ENCODE results near the gene MNX1. TPM values are rescaled to one million over a fixed set of nuclear protein-coding genes. Genes with fewer than 3 reads are reported as not detected.

The MNX1 gene
- total RNA-seq, 1 donor from 2014 or later = not detected

- H3K4me3 ChIP-seq (ENCODE audit: low read depth, low read length) = no peak overlapping the region
- H3K27me3 ChIP-seq (ENCODE audit: control insufficient read depth, insufficient read depth, low read length) = peaks cover 2% of the 10 kb centered on the region
- H3K36me3 ChIP-seq (ENCODE audit: control insufficient read depth, insufficient read depth, low read length) = no peaks in the 10 kb centered on the region
- DNase-seq (ENCODE audit: low read depth) = no peak
- no peak for FAIRE-seq
- TF ChIP-seq CTCF (IDR thresholded peaks at IDR 0.05; ENCODE audit: insufficient read depth, low read length, severe bottlenecking) = no peak
Observed at GRCh38 chr7:157056246-157056645, 45.8 kb upstream of the MNX1 start.

- H3K4me3 ChIP-seq (ENCODE audit: low read depth, low read length) = no peak overlapping the region
- H3K36me3 ChIP-seq (ENCODE audit: control insufficient read depth, insufficient read depth, low read length) = no peaks in the 10 kb centered on the region
- peaks cover 2% of the 10 kb centered on the region for H3K27me3 ChIP-seq (ENCODE audit: control insufficient read depth, insufficient read depth, low read length)
- DNase-seq (ENCODE audit: low read depth) = no peak
- FAIRE-seq = no peak
- no peak for TF ChIP-seq CTCF (IDR thresholded peaks at IDR 0.05; ENCODE audit: insufficient read depth, low read length, severe bottlenecking)
Observed at GRCh38 chr7:157054927-157055326, 44.5 kb upstream of the MNX1 start.

GRCh38 chr7:157053118-157053517 lies 42.7 kb upstream of the MNX1 start:
- DNase-seq (ENCODE audit: low read depth) (no peak), FAIRE-seq (no peak)
- peaks cover 2% of the 10 kb centered on the region for H3K27me3 ChIP-seq (ENCODE audit: control insufficient read depth, insufficient read depth, low read length)
- no peak for TF ChIP-seq CTCF (IDR thresholded peaks at IDR 0.05; ENCODE audit: insufficient read depth, low read length, severe bottlenecking)
- H3K36me3 ChIP-seq (ENCODE audit: control insufficient read depth, insufficient read depth, low read length) = no peaks in the 10 kb centered on the region
- H3K4me3 ChIP-seq (ENCODE audit: low read depth, low read length) = no peak overlapping the region

GRCh38 chr7:157047148-157047547 lies 36.7 kb upstream of the MNX1 start:
- TF ChIP-seq CTCF (IDR thresholded peaks at IDR 0.05; ENCODE audit: insufficient read depth, low read length, severe bottlenecking) = no peak
- DNase-seq (ENCODE audit: low read depth) (peak; percentile 29), FAIRE-seq (no peak)
- Histone ChIP-seq H3K36me3 (ENCODE audit: control insufficient read depth, insufficient read depth, low read length) (no peaks in the 10 kb centered on the region), H3K4me3 (ENCODE audit: low read depth, low read length) (no peak overlapping the region), H3K27me3 (ENCODE audit: control insufficient read depth, insufficient read depth, low read length) (no peaks in the 10 kb centered on the region)

GRCh38 chr7:157046681-157047080 lies 36.2 kb upstream of the MNX1 start:
- TF ChIP-seq CTCF (IDR thresholded peaks at IDR 0.05; ENCODE audit: insufficient read depth, low read length, severe bottlenecking) = no peak
- no peaks in the 10 kb centered on the region for H3K27me3 ChIP-seq (ENCODE audit: control insufficient read depth, insufficient read depth, low read length)
- DNase-seq (ENCODE audit: low read depth) (peak; percentile 93), FAIRE-seq (no peak)
- H3K36me3 ChIP-seq (ENCODE audit: control insufficient read depth, insufficient read depth, low read length) = no peaks in the 10 kb centered on the region
- H3K4me3 ChIP-seq (ENCODE audit: low read depth, low read length) = no peak overlapping the region

- no peak for FAIRE-seq
- DNase-seq (ENCODE audit: low read depth) = no peak
- no peak for TF ChIP-seq CTCF (IDR thresholded peaks at IDR 0.05; ENCODE audit: insufficient read depth, low read length, severe bottlenecking)
- Histone ChIP-seq H3K27me3 (ENCODE audit: control insufficient read depth, insufficient read depth, low read length) (no peaks in the 10 kb centered on the region), H3K4me3 (ENCODE audit: low read depth, low read length) (no peak overlapping the region), H3K36me3 (ENCODE audit: control insufficient read depth, insufficient read depth, low read length) (no peaks in the 10 kb centered on the region)
Observed at GRCh38 chr7:157044943-157045660, 34.6 kb upstream of the MNX1 start.
